Activated T-helper 9 cell treated with anti-CD3 and anti-CD28 coated beads, Interleukin-2, amount 50 U/mL, for 16 hours (primary cell): Measurements from ENCODE around the gene MS4A4A.

Source experiments
- DNase-seq: peaks from one replicate; pipeline ENCODE4 v3.0.0-alpha.2; 2020; ENCODE audit warnings: low read depth

The MS4A4A gene

DNA sequence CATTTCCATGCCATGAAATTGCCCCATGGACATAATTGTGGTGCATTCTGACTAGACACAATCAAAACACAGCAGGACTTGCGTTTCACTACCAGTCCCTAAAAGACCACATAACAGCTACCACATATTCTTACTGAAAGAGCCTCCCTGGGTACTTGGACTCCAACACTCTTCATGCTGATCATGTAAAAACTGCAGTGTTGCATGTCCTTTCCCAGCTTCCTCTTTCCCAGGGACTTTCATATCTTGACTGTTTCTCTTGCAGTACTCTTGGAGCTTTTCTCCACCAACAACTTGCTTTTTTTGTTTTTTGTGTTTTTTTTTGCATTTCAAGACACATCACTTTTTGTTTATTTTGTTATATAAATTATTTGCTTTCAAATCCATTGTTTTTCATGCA is 69.5 kb downstream of the MS4A4A start:
- DNase-seq, result no peak

DNA sequence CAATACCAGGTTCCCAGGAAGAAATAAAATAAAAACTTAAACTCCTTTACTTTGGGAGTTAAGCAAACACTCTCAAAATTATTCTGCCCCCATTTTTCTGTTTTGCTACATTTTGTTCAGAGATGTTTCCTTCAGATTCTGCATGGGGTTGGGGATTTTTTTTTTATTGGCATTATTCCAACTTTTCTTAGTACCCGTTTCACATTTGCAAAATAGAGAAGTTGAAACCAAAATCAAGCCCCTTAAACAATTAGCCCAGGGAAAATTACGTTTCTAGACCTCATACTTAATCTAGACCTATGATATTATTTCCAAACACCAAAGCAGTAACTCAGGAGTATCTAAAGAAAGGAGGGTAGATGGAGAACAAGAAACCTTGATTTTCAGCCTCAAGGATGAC is 77.3 kb downstream of the MS4A4A start:
- no peak for DNase-seq
